ENCODE data around the gene MMP24.
A peak's percentile ranks its signal among the peaks of the same experiment; 100 is the strongest.

DNA sequence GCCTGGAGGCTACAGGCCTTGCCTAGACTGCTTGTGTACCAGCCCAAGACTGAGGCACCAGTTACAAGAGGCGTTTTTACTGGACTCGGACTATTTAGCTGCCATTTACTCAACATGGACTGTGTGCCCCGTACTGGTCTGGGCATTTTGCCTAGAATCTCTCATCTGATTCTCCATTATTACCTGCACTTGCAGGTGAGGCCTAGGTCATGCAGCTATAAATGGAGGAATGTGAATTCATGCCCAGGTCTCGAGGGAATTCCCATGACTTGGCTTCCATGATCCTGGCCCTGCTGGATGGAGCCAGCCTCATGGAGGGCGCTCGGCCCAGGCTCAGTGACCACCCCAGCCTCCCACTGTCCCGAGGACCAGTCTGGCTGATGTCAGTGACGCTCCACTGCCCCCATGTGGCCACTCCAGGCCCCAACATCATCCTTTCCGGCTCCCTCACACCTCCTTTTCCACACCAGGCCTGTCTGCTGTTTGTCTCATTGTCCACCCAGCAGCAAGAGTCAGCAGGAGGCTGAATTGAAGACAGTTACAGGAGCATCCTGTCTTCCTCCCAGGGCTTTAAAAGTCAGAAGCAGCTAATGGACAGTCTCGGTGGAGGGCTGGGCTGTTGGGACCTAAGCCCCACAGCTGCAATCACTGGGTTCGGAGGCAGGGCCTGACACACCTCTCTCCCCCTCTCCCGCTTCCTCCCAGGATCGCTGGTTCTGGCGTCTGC, 42.7 kb downstream of the MMP24 start:
- TF ChIP-seq, protein P1, sequence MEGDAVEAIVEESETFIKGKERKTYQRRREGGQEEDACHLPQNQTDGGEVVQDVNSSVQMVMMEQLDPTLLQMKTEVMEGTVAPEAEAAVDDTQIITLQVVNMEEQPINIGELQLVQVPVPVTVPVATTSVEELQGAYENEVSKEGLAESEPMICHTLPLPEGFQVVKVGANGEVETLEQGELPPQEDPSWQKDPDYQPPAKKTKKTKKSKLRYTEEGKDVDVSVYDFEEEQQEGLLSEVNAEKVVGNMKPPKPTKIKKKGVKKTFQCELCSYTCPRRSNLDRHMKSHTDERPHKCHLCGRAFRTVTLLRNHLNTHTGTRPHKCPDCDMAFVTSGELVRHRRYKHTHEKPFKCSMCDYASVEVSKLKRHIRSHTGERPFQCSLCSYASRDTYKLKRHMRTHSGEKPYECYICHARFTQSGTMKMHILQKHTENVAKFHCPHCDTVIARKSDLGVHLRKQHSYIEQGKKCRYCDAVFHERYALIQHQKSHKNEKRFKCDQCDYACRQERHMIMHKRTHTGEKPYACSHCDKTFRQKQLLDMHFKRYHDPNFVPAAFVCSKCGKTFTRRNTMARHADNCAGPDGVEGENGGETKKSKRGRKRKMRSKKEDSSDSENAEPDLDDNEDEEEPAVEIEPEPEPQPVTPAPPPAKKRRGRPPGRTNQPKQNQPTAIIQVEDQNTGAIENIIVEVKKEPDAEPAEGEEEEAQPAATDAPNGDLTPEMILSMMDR (IDR thresholded peaks at IDR 0.05), result peak in 5 of 7 experiments; percentile 63 to 85 (median 67)
- no peak for TF ChIP-seq POLR2A (IDR thresholded peaks at IDR 0.05)
- no peak for TF ChIP-seq POLR2AphosphoS5 (IDR thresholded peaks at IDR 0.05)
- TF ChIP-seq EP300 (IDR thresholded peaks at IDR 0.05), result no peak
